Upper lobe of left lung (tissue), 6 donors: ENCODE data around the gene PHACTR1. TPM values are rescaled to one million over a fixed set of nuclear protein-coding genes. Genes with fewer than 3 reads are reported as not detected.

Experiments
- ATAC-seq, 2 donors: fragments of 200-7000 bp; cut with Tn5 transposase; one replicate each; pipeline ENCODE4 v1.9.1; 2022; ENCODE audit warnings: mild to moderate bottlenecking in 2 of 2, moderate library complexity in 2 of 2; ENCODE audit not compliant: low FRiP score in 2 of 2
- DNase-seq, 2 donors: peaks; one replicate each; pipeline ENCODE4 v3.0.0-alpha.2; 2019 to 2020
- H3K27ac ChIP-seq, 4 donors: fragments of 200-600 bp; sonication (generic); one replicate each; pipeline ENCODE4 v1.5.1; 2016 to 2019
- H3K27me3 ChIP-seq, 4 donors: fragments of 200-600 bp; sonication (generic); one replicate each; pipeline ENCODE4 v1.5.1; 2017 to 2019
- H3K36me3 ChIP-seq, 4 donors: fragments of 200-600 bp; sonication (generic); one replicate each; pipeline ENCODE4 v1.5.1; 2016 to 2019
- H3K4me1 ChIP-seq, 4 donors: fragments of 200-600 bp; sonication (generic); one replicate each; pipeline ENCODE4 v1.5.1; 2018 to 2019
- H3K4me3 ChIP-seq, 4 donors: fragments of 200-600 bp; sonication (generic); one replicate each; pipeline ENCODE4 v1.5.1; 2017 to 2019; ENCODE audit warnings: mild to moderate bottlenecking in 2 of 4, moderate library complexity in 1 of 4
- H3K9me3 ChIP-seq, 4 donors: fragments of 200-600 bp; sonication (generic); one replicate each; pipeline ENCODE4 v1.5.1; 2018 to 2019
- EP300 ChIP-seq, 4 donors: sonication (generic); formaldehyde crosslinking; IDR thresholded peaks; one replicate each; pipeline ENCODE4 v1.5.1; 2017; ENCODE audit warnings: antibody characterized with exemption in 4 of 4, control low read depth in 2 of 4
- POLR2A ChIP-seq, 4 donors: fragments of 450-650 bp; IDR thresholded peaks; one replicate each; pipeline ENCODE4 v1.5.1; 2016 to 2017; ENCODE audit warnings: antibody characterized with exemption in 4 of 4, mild to moderate bottlenecking in 2 of 4
- POLR2AphosphoS5 ChIP-seq, 2 donors: sonication (generic); formaldehyde crosslinking; IDR thresholded peaks; one replicate each; pipeline ENCODE4 v1.5.1; 2017; ENCODE audit warnings: antibody characterized with exemption in 2 of 2
- WGBS, 2 donors: methylation state at CpG; one replicate each; pipeline ENCODE4 v1.1.5; 2017 to 2018; 5-methylcytosine and 5-hydroxymethylcytosine counted together
- total RNA-seq, 6 donors: library from RNA; depleted of rRNA in 4 of 6; stranded (reverse); fragments of >200 nt in 4 of 6; gene quantifications; one replicate each; pipeline versions ENCODE4 v1.1.0 to v1.2.1, GENCODE V29; 2016 to 2021
- TF ChIP-seq, protein P1 (sequence below), 6 experiments: fragments of 450-650 bp in 4 of 6; fragments of 200-600 bp in 2 of 6; sonication (generic) in 2 of 6; IDR thresholded peaks; one replicate each; pipeline ENCODE4 v1.5.1; 2016 to 2019; ENCODE audit warnings: antibody characterized with exemption in 6 of 6
- donor health status: DM: no; HTN: no; CAD: no; lungs with moderate emphysema.
- donor health status: DM: no; HTN: yes; CAD: no; lungs with severe emphysema.

The PHACTR1 gene
- total RNA-seq, 6 donors from 2014 or later, result 63.2 to 121 (median 90.9) TPM

DNA sequence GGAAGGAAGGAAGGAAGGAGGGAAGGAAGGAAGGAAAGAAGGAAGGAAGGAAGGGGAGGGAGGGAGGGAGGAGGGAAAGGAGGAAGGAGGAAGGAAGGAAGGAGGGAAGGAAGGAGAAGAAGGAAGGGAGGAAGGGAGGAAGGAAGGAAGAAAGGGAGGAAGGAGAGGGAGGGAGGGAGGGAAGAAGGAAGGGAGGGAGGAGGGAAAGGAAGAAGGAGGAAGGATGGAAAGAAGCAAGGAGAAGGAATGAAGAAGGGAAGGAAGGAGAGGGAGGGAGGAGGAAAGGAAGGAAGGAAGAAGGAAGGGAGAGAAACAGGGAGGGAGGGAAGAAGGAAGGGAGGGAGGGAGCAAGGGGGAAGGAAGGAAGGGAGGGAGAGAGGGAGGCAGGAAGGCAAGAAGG, 204.9 kb downstream of the PHACTR1 start:
- no peaks in the 10 kb centered on the region for H3K36me3 ChIP-seq

DNA sequence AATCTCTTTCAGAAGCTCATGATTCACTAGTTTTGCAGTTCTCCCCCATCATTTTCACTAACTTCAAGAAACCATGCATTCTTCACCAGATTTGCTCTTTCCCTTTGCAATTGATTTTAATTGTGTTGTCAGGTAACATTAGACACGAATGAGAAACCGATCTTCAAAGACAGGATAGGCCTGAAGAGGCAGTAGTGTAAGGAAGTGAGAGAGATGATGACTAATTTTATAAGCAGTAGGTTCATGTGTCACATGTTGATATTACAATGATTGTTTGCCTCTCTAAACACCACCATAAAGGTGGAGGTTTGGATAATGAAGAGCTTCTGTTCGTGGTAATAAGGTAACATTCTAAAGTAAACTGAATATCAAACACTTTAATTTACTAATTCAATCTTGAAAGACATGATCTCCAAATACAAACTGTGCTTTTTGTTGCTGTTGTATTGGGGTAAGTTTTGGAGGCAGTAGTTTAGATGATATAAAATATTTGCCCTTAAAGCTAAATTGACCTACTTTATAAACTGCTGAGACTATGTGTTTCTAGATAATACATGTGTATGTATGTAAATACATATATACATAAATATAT, 207.2 kb downstream of the PHACTR1 start:
- H3K27ac ChIP-seq, result no peak overlapping the region
- TF ChIP-seq, protein P1, sequence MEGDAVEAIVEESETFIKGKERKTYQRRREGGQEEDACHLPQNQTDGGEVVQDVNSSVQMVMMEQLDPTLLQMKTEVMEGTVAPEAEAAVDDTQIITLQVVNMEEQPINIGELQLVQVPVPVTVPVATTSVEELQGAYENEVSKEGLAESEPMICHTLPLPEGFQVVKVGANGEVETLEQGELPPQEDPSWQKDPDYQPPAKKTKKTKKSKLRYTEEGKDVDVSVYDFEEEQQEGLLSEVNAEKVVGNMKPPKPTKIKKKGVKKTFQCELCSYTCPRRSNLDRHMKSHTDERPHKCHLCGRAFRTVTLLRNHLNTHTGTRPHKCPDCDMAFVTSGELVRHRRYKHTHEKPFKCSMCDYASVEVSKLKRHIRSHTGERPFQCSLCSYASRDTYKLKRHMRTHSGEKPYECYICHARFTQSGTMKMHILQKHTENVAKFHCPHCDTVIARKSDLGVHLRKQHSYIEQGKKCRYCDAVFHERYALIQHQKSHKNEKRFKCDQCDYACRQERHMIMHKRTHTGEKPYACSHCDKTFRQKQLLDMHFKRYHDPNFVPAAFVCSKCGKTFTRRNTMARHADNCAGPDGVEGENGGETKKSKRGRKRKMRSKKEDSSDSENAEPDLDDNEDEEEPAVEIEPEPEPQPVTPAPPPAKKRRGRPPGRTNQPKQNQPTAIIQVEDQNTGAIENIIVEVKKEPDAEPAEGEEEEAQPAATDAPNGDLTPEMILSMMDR (IDR thresholded peaks at IDR 0.05), result no peak
- TF ChIP-seq EP300 (IDR thresholded peaks at IDR 0.05) (no peak), POLR2A (IDR thresholded peaks at IDR 0.05) (no peak)
- H3K27me3 ChIP-seq, result no peaks in the 10 kb centered on the region
- ATAC-seq (no peak), DNase-seq (no peak)
- no peaks in the 10 kb centered on the region for H3K4me1 ChIP-seq
- H3K36me3 ChIP-seq, result no peaks in the 10 kb centered on the region
- WGBS, 2 donors, result 74 to 80% methylated on average over 3 of the region's 3 CpGs
- H3K9me3 ChIP-seq, result no peaks in the 10 kb centered on the region
- H3K4me3 ChIP-seq, result no peak overlapping the region

More for the DNA sequence above, 204.9 kb downstream of the PHACTR1 start:
- Histone ChIP-seq H3K4me3 (no peak overlapping the region), H3K27ac (no peak overlapping the region), H3K27me3 (no peaks in the 10 kb centered on the region), H3K9me3 (no peaks in the 10 kb centered on the region), H3K4me1 (no peaks in the 10 kb centered on the region)
- TF ChIP-seq POLR2A (IDR thresholded peaks at IDR 0.05), result no peak
- no peak for TF ChIP-seq POLR2AphosphoS5 (IDR thresholded peaks at IDR 0.05)
- no peak for ATAC-seq
- DNase-seq, result no peak

DNA sequence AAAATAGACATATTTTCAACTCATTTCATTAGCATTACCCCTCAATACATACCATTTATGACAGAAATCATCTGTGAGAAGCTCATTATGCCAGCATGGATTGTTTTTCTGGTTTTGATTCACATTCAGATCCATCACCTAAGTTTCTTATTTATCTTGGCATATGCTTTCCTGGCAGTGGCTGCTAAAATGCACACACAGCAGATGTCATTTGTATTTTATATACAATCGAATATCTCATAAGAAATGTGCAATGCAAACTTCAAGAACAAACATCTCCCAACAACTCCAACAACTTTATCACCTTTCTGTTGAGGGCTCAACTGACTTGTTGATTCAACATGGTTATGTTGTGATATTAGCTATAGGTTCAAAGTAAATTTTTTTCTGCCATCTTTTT, 208.3 kb downstream of the PHACTR1 start:
- H3K4me3 ChIP-seq, result no peak overlapping the region
- TF ChIP-seq, protein P1 (IDR thresholded peaks at IDR 0.05), result no peak
- no peak for TF ChIP-seq EP300 (IDR thresholded peaks at IDR 0.05)
- TF ChIP-seq POLR2AphosphoS5 (IDR thresholded peaks at IDR 0.05), result no peak
- no peak for TF ChIP-seq POLR2A (IDR thresholded peaks at IDR 0.05)
- no peak for ATAC-seq
- H3K4me1 ChIP-seq, result no peaks in the 10 kb centered on the region
- H3K27me3 ChIP-seq, result no peaks in the 10 kb centered on the region
- DNase-seq, result no peak
- H3K36me3 ChIP-seq, result no peaks in the 10 kb centered on the region
- WGBS, 2 donors, result 75 to 77% methylated on average over 1 of the region's 1 CpG
- no peaks in the 10 kb centered on the region for H3K9me3 ChIP-seq
- H3K27ac ChIP-seq, result no peak overlapping the region

DNA sequence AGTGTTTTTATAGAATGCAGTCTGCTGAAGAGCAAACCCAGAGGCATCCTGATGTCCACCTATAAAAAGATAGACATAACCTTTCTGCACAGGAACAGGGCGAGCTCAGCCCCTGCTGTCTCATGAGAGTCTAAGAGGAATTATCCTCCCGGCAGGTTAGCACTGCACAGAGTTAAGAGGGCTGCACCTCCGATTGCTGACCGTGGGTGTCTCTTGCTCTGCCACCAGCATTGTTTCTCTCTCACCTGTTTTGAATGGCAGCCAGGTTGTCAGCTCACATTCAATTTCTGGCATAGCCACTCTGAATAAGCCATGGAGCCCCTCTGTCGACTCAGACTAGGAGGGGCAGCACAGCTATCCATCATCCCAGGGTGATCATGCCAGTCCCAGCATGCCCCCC, 211.2 kb downstream of the PHACTR1 start:
- ATAC-seq, result no peak

DNA sequence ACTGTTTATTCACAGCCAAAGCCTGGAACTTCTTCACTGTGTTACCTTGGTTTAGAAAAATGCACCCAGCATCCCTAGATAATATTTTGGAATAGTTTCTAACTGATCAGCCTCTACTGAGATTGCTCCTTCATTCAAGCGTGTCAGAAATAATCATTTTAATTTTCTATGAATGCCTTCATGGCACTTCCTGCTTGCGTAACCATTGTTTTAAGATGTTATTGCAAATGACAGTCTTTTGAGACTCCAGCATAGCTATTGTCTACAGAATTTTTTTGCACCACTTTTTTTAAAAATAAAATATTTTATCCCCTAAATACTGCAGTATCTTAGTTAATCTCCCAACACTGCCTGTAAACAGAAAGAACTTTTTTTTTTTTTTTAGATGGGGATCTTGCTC, 213.1 kb downstream of the PHACTR1 start:
- 63 to 67% methylated on average over 2 of the region's 2 CpGs for WGBS, 2 donors
- DNase-seq, result no peak
- Histone ChIP-seq H3K27ac (no peak overlapping the region), H3K4me3 (no peak overlapping the region), H3K36me3 (no peaks in the 10 kb centered on the region), H3K27me3 (no peaks in the 10 kb centered on the region), H3K4me1 (no peaks in the 10 kb centered on the region), H3K9me3 (no peaks in the 10 kb centered on the region)
- ATAC-seq, result no peak
- no peak for TF ChIP-seq POLR2AphosphoS5 (IDR thresholded peaks at IDR 0.05)
- TF ChIP-seq, protein P1 (IDR thresholded peaks at IDR 0.05), result no peak
- no peak for TF ChIP-seq EP300 (IDR thresholded peaks at IDR 0.05)
- no peak for TF ChIP-seq POLR2A (IDR thresholded peaks at IDR 0.05)

More for the DNA sequence above, 211.2 kb downstream of the PHACTR1 start:
- 77 to 82% methylated on average over 5 of the region's 5 CpGs for WGBS, 2 donors
- no peaks in the 10 kb centered on the region for H3K4me1 ChIP-seq
- H3K27ac ChIP-seq, result no peak overlapping the region
- DNase-seq, result no peak
- no peaks in the 10 kb centered on the region for H3K9me3 ChIP-seq
- H3K4me3 ChIP-seq, result no peak overlapping the region
- H3K27me3 ChIP-seq, result no peaks in the 10 kb centered on the region
- TF ChIP-seq POLR2A (IDR thresholded peaks at IDR 0.05), result no peak
- TF ChIP-seq, protein P1 (IDR thresholded peaks at IDR 0.05), result no peak
- no peak for TF ChIP-seq POLR2AphosphoS5 (IDR thresholded peaks at IDR 0.05)
- no peak for TF ChIP-seq EP300 (IDR thresholded peaks at IDR 0.05)
- no peaks in the 10 kb centered on the region for H3K36me3 ChIP-seq
